ENCODE data around the gene LDB3. TPM values are rescaled to one million over a fixed set of nuclear protein-coding genes. Genes with fewer than 3 reads are reported as not detected.
A peak's percentile ranks its signal among the peaks of the same experiment; 100 is the strongest.

Gene LDB3
- total and polyA plus RNA-seq, 3 donors from 2014 or later: 2.7 to 20.3 (median 3.6) TPM

DNA sequence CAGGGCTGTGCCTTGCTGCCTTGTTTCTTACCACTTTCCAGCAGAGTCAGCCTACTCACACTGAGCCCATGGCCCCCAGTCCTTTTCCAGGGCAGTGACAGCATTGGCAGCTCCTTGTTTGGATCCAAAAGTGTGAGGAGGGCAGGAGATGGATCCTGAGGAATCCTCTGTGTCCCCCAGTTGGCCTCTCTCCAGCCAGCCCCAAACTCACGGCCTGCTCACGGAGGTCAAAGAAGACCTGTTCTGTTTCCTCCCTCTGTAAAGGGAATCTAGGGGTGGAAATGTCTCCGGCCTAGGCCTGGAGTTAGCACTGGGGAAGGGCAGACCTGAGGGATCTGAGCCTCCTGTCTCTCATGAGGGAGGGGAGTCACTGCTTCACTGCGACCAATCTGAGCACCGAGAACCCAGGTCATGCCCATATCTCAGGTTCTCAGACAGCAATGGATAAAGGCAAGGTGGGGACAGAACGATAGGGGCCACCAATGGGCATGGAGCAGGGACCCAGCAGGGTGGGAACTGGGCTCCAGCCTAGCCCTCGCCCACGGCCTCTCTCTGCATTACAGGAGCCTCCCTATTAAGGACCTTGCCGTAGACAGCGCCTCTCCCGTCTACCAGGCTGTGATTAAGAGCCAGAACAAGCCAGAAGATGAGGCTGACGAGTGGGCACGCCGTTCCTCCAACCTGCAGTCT is 23.2 kb downstream of the LDB3 start:
- Histone ChIP-seq H3K27me3 (no peaks in the 10 kb centered on the region), H3K36me3 (ENCODE audit: low read depth, missing control alignments) (no peaks in the 10 kb centered on the region), H3K9me3 (no peaks in the 10 kb centered on the region), H3K27ac (no peak overlapping the region), H3K4me3 (no peak overlapping the region), H3K4me1 (peaks cover 11% of the 10 kb centered on the region)
- intact Hi-C loops (cut with DNase I; ENCODE audit: low total_unique reads): loop anchor here (10.0 kb wide), 1 partner anchor 213 kb away; no protein-coding TSS in a partner anchor
- 88 to 91% methylated on average over 14 of the region's 14 CpGs for WGBS, 2 donors
- TF ChIP-seq POLR2A (IDR thresholded peaks at IDR 0.05): no peak
- TF ChIP-seq, protein P1, sequence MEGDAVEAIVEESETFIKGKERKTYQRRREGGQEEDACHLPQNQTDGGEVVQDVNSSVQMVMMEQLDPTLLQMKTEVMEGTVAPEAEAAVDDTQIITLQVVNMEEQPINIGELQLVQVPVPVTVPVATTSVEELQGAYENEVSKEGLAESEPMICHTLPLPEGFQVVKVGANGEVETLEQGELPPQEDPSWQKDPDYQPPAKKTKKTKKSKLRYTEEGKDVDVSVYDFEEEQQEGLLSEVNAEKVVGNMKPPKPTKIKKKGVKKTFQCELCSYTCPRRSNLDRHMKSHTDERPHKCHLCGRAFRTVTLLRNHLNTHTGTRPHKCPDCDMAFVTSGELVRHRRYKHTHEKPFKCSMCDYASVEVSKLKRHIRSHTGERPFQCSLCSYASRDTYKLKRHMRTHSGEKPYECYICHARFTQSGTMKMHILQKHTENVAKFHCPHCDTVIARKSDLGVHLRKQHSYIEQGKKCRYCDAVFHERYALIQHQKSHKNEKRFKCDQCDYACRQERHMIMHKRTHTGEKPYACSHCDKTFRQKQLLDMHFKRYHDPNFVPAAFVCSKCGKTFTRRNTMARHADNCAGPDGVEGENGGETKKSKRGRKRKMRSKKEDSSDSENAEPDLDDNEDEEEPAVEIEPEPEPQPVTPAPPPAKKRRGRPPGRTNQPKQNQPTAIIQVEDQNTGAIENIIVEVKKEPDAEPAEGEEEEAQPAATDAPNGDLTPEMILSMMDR (IDR thresholded peaks at IDR 0.05): no peak
- no peak for DNase-seq

DNA sequence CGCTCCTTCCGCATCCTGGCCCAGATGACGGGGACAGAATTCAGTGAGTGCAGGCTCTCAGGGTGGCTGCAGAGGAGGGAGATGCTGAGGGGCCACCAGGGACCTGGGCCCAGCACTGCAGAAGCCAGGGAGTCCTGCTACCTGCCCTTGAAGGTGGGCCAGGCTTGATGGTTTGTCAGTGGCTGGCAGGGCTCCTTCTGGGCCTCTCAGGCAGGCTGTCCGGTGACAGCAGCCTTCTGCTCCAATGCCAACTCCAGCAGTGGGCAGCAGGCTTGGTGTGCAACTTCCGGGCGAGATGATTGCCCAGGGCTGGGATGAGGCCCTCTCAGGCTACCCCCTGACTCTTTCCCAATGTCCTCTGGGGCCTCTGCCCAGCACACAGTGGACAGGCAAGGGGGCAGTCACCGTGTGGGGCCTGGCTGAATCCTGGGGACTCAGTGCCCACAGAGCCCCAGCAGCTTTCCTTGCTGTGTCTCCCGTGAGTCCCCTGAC is 23.8 kb downstream of the LDB3 start:
- H3K27me3 ChIP-seq: no peaks in the 10 kb centered on the region
- no peak overlapping the region for H3K4me3 ChIP-seq
- intact Hi-C loops (cut with DNase I; ENCODE audit: low total_unique reads): loop anchor here (10.0 kb wide), 1 partner anchor 213 kb away; no protein-coding TSS in a partner anchor
- H3K4me1 ChIP-seq: peaks cover 11% of the 10 kb centered on the region
- no peak overlapping the region for H3K27ac ChIP-seq
- no peaks in the 10 kb centered on the region for H3K36me3 ChIP-seq (ENCODE audit: low read depth, missing control alignments)
- H3K9me3 ChIP-seq: no peaks in the 10 kb centered on the region
- TF ChIP-seq POLR2A (IDR thresholded peaks at IDR 0.05): no peak
- TF ChIP-seq, protein P1 (IDR thresholded peaks at IDR 0.05): no peak
- WGBS, 2 donors: 90 to 97% methylated on average over 5 to 8 of the region's 8 CpGs
- DNase-seq: no peak

DNA sequence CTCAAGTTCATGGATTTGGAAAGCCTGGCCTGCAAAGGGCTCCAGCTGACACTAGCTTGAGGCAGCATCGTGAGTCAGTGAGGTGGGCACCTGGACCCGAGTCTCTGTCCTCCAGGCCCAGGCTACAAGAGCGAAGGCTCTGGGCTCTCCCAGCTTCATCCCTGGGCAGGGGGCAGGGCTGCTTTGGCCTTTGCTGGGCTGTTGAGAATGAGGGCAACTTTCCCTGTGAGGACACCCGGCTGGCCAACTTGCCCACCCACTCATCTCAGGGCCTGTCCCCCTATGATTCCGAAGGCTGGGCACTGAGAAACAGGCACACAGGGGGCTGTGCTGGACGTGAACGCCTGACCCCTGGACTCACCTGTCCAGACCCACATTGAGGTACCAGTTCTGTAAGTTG is 24.4 kb downstream of the LDB3 start:
- intact Hi-C loops (cut with DNase I; ENCODE audit: low total_unique reads): loop anchor here (10.0 kb wide), 1 partner anchor 212 kb away; no protein-coding TSS in a partner anchor
- Histone ChIP-seq H3K4me1 (peaks cover 11% of the 10 kb centered on the region), H3K27ac (peak overlapping the region in 1 of 2 donors; percentile 48), H3K36me3 (ENCODE audit: low read depth, missing control alignments) (no peaks in the 10 kb centered on the region), H3K9me3 (no peaks in the 10 kb centered on the region), H3K27me3 (no peaks in the 10 kb centered on the region), H3K4me3 (no peak overlapping the region)
- DNase-seq: no peak
- TF ChIP-seq, protein P1 (IDR thresholded peaks at IDR 0.05): no peak
- TF ChIP-seq POLR2A (IDR thresholded peaks at IDR 0.05): no peak
- 89% methylated on average over 7 of the region's 7 CpGs; no CpG with 5 or more reads in 1 of the 2 donors for WGBS, 2 donors

DNA sequence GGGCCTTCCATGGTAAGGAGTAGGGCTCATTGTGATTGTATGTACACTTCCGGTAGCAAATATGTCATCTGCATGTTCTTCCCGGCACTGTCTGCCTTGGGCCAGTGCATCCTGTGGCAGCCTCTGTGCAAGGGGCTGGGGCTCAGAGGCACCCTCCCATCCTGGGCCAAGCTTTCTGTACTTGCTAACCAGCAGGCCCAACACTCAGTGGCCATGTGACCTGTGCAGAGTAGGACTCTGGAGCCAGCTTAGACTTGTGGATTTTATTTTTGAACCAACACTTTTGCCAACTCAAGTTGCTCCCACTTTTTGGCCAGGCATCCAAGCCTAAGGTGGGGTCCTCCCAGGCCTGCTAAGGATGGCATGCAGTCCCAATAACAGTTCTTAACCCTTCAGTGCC is 25.0 kb downstream of the LDB3 start:
- peak; percentile 35 for DNase-seq
- Histone ChIP-seq H3K27ac (peak overlapping the region in 1 of 2 donors; percentile 48), H3K4me1 (peaks cover 11% of the 10 kb centered on the region), H3K4me3 (no peak overlapping the region), H3K36me3 (ENCODE audit: low read depth, missing control alignments) (no peaks in the 10 kb centered on the region), H3K27me3 (no peaks in the 10 kb centered on the region), H3K9me3 (no peaks in the 10 kb centered on the region)
- intact Hi-C loops (cut with DNase I; ENCODE audit: low total_unique reads): loop anchor here (10.0 kb wide), 1 partner anchor 212 kb away; no protein-coding TSS in a partner anchor
- 58 to 74% methylated on average over 2 of the region's 2 CpGs for WGBS, 2 donors
- no peak for TF ChIP-seq POLR2A (IDR thresholded peaks at IDR 0.05)
- TF ChIP-seq, protein P1 (IDR thresholded peaks at IDR 0.05): no peak
